Stomach (tissue), 9 donors: Measurements from ENCODE around the gene KIF12. TPM values are rescaled to one million over a fixed set of nuclear protein-coding genes. Genes with fewer than 3 reads are reported as not detected.

Source experiments
- DNase-seq, 2 donors: peaks; one replicate each; pipeline versions ENCODE4 v3.0.0 to v3.0.0-alpha.2; 2013 to 2019
- H3K27ac ChIP-seq, 5 donors: fragments of 200-600 bp in 4 of 5; sonication (generic) in 4 of 5; one replicate each; pipeline ENCODE4 v1.5.1; 2013 to 2019; ENCODE audit warnings: mild to moderate bottlenecking in 1 of 5, moderate library complexity in 1 of 5
- H3K27me3 ChIP-seq, 3 donors: fragments of 200-600 bp; sonication (generic); one replicate each; pipeline ENCODE4 v1.5.1; 2017 to 2019; ENCODE audit warnings: mixed run types in 1 of 3
- H3K36me3 ChIP-seq, 4 donors: fragments of 200-600 bp; sonication (generic); 1 replicate in 3 of 4; 2 replicates in 1 of 4; pipeline ENCODE4 v1.5.1; 2016 to 2019
- H3K4me1 ChIP-seq, 4 donors: fragments of 200-600 bp; sonication (generic); one replicate each; pipeline ENCODE4 v1.5.1; 2016 to 2019
- H3K4me3 ChIP-seq, 4 donors: fragments of 200-600 bp; sonication (generic) in 3 of 4; one replicate each; pipeline ENCODE4 v1.5.1; 2016 to 2019; ENCODE audit warnings: mild to moderate bottlenecking in 1 of 4
- H3K9me3 ChIP-seq, 4 donors: fragments of 200-600 bp; sonication (generic); one replicate each; pipeline ENCODE4 v1.5.1; 2016 to 2019
- EP300 ChIP-seq: sonication (generic); formaldehyde crosslinking; IDR thresholded peaks from one replicate; pipeline ENCODE4 v1.6.1; 2017; ENCODE audit warnings: antibody characterized with exemption
- POLR2A ChIP-seq, 4 donors: fragments of 450-650 bp; IDR thresholded peaks; one replicate each; pipeline ENCODE4 v1.6.1; 2016; ENCODE audit warnings: antibody characterized with exemption in 4 of 4, control low read depth in 2 of 4, mild to moderate bottlenecking in 1 of 4, moderate library complexity in 1 of 4
- POLR2AphosphoS5 ChIP-seq, 3 donors: sonication (generic); formaldehyde crosslinking; IDR thresholded peaks; one replicate each; pipeline ENCODE4 v1.6.1; 2016; ENCODE audit warnings: antibody characterized with exemption in 3 of 3
- WGBS, 5 donors: extraction: QIAGEN DNeasy Blood & Tissue Kit in 3 of 5; methylation state at CpG; one replicate each; pipeline versions ENCODE4 v1.1.5 to v1.1.7; 2013 to 2018; 5-methylcytosine and 5-hydroxymethylcytosine counted together
- intact Hi-C: fragments of 100-400 bp; cut with DNase I; formaldehyde crosslinking; loops from one replicate; pipeline ENCODE4 v1.15.1; 2023; ENCODE audit warnings: low total_unique reads
- polyA plus RNA-seq, 3 donors: library from polyadenylated mRNA; stranded (reverse); fragments of 200-250 nt; gene quantifications; one replicate each; pipeline ENCODE4 v1.2.3, GENCODE V29; 2013
- total RNA-seq, 5 donors: library from RNA; depleted of rRNA; stranded (reverse); fragments of >200 nt; gene quantifications; one replicate each; pipeline versions ENCODE4 v1.1.0 to v1.2.3, GENCODE V29; 2014 to 2016
- TF ChIP-seq, protein P1 (sequence below), 7 experiments: fragments of 450-650 bp in 4 of 7; fragments of 200-600 bp in 3 of 7; sonication (generic) in 3 of 7; IDR thresholded peaks; one replicate each; pipeline ENCODE4 v1.5.1; 2016 to 2019; ENCODE audit warnings: antibody characterized with exemption in 7 of 7, control low read depth in 2 of 7, mild to moderate bottlenecking in 1 of 7
- donor health status: healthy with polysubstance abuse.
- donor health status: Bipolar disorder and iron deficiency.
- donor health status: healthy.

The KIF12 gene
- total and polyA plus RNA-seq, 8 donors = 3.9 to 79.4 (median 17.5) TPM

DNA sequence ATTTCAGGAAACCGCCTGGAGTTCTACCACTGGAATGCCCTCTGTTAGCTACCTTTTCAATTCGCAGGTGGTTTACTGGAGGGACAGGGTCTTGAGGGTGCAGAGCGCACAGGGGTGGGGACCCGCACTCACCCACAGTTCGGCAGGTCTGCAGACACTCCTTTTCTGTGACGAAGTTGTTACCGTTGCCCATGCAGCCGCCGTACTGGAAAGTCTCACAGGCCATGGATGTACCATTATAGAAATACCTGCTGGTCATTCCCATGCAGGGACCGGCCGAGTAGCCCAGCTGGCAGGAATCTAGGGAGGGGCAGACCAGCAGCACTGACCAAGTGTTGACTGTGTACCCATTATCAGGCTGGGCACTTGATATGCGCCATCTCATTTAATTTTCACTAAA is 37.8 kb downstream of the KIF12 start:
- Histone ChIP-seq H3K9me3 (no peaks in the 10 kb centered on the region), H3K4me1 (peaks cover 0 to 12% (median 0%) of the 10 kb centered on the region in 4 donors), H3K27ac (no peak overlapping the region), H3K36me3 (peaks cover 0 to 14% (median 6%) of the 10 kb centered on the region in 4 donors), H3K4me3 (no peak overlapping the region), H3K27me3 (no peaks in the 10 kb centered on the region)
- DNase-seq = no peak
- TF ChIP-seq EP300 (no peak), POLR2A (IDR thresholded peaks at IDR 0.05) (no peak), POLR2AphosphoS5 (IDR thresholded peaks at IDR 0.05) (no peak)
- TF ChIP-seq, protein P1, sequence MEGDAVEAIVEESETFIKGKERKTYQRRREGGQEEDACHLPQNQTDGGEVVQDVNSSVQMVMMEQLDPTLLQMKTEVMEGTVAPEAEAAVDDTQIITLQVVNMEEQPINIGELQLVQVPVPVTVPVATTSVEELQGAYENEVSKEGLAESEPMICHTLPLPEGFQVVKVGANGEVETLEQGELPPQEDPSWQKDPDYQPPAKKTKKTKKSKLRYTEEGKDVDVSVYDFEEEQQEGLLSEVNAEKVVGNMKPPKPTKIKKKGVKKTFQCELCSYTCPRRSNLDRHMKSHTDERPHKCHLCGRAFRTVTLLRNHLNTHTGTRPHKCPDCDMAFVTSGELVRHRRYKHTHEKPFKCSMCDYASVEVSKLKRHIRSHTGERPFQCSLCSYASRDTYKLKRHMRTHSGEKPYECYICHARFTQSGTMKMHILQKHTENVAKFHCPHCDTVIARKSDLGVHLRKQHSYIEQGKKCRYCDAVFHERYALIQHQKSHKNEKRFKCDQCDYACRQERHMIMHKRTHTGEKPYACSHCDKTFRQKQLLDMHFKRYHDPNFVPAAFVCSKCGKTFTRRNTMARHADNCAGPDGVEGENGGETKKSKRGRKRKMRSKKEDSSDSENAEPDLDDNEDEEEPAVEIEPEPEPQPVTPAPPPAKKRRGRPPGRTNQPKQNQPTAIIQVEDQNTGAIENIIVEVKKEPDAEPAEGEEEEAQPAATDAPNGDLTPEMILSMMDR (IDR thresholded peaks at IDR 0.05) = no peak
- intact Hi-C loops = no loop called here
- 88 to 97% (median 91%) methylated on average over 12 of the region's 12 CpGs for WGBS, 5 donors

DNA sequence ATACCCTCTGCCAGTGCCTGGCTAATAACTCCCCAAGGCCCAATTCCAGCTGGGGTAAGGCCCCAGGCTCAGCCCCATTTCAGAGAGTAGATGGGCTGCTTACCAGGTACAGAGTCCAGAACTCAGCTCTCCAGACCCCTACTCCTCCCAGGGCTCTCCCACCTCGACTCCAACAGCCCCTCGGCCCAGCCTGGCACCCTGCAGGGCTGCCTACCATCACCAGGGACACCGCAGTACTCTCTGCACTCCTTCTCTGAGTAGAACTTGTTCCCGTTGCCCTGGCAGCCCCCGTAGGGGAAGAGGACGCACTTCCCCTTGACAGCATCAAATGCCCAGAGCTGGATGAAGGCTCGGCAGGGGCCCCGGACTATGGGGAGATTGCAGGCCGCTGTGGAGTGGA is 38.4 kb downstream of the KIF12 start:
- peaks cover 0 to 14% (median 6%) of the 10 kb centered on the region in 4 donors for H3K36me3 ChIP-seq
- H3K27me3 ChIP-seq = no peaks in the 10 kb centered on the region
- intact Hi-C loops = no loop called here
- H3K4me1 ChIP-seq = peaks cover 0 to 12% (median 0%) of the 10 kb centered on the region in 4 donors
- no peak for DNase-seq
- TF ChIP-seq EP300 (no peak), POLR2A (IDR thresholded peaks at IDR 0.05) (no peak), POLR2AphosphoS5 (IDR thresholded peaks at IDR 0.05) (no peak)
- TF ChIP-seq, protein P1 (IDR thresholded peaks at IDR 0.05) = no peak
- 81 to 88% (median 83%) methylated on average over 8 to 9 of the region's 9 CpGs for WGBS, 5 donors
- no peak overlapping the region for H3K4me3 ChIP-seq
- no peak overlapping the region for H3K27ac ChIP-seq
- no peaks in the 10 kb centered on the region for H3K9me3 ChIP-seq

GRCh38 chr9:114060070-114060469 is 39.0 kb downstream of the KIF12 start:
- DNase-seq = no peak
- Histone ChIP-seq H3K27ac (no peak overlapping the region), H3K36me3 (peaks cover 0 to 14% (median 7%) of the 10 kb centered on the region in 4 donors), H3K4me3 (no peak overlapping the region), H3K27me3 (no peaks in the 10 kb centered on the region), H3K9me3 (no peaks in the 10 kb centered on the region), H3K4me1 (peaks cover 0 to 12% (median 0%) of the 10 kb centered on the region in 4 donors)
- WGBS, 5 donors = 85 to 91% (median 89%) methylated on average over 8 of the region's 8 CpGs
- intact Hi-C loops = no loop called here
- TF ChIP-seq, protein P1 (IDR thresholded peaks at IDR 0.05) = no peak
- TF ChIP-seq EP300 (no peak), POLR2AphosphoS5 (IDR thresholded peaks at IDR 0.05) (no peak), POLR2A (IDR thresholded peaks at IDR 0.05) (no peak)

- H3K4me1 ChIP-seq = peaks cover 0 to 12% (median 0%) of the 10 kb centered on the region in 4 donors
- peak in 1 of 2 donors; percentile 28 for DNase-seq
- TF ChIP-seq POLR2A (IDR thresholded peaks at IDR 0.05) (no peak), EP300 (no peak), POLR2AphosphoS5 (IDR thresholded peaks at IDR 0.05) (no peak)
- H3K9me3 ChIP-seq = no peaks in the 10 kb centered on the region
- H3K4me3 ChIP-seq = no peak overlapping the region
- intact Hi-C loops = no loop called here
- WGBS, 5 donors = 67 to 75% (median 71%) methylated on average over 7 to 8 of the region's 8 CpGs
- H3K36me3 ChIP-seq = peaks cover 0 to 18% (median 8%) of the 10 kb centered on the region in 4 donors
- no peak overlapping the region for H3K27ac ChIP-seq
- H3K27me3 ChIP-seq = no peaks in the 10 kb centered on the region
Observed at GRCh38 chr9:114059047-114059803, 39.9 kb downstream of the KIF12 start.

DNA sequence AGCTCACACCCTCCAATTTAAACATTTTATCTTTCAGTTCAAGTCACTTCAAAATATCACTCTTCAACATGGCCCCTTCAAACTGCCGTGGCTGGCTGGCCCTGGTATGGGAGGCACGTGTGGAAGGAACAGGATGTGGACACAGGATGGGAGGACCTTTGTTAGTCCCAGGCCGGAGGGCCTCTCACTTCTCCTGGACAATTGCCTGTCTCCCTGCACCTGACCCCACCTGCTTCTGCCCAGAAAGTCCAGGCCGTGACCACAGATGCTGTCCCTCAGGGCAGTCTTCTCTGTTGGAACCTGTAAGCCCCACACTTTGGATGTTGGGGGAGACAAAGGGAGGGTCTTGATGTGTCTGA is 40.4 kb downstream of the KIF12 start:
- TF ChIP-seq EP300 (no peak), POLR2A (IDR thresholded peaks at IDR 0.05) (no peak), POLR2AphosphoS5 (IDR thresholded peaks at IDR 0.05) (no peak)
- TF ChIP-seq, protein P1 (IDR thresholded peaks at IDR 0.05) = no peak
- WGBS, 5 donors = 63 to 79% (median 70%) methylated on average over 4 of the region's 4 CpGs

More for the DNA sequence above, 40.4 kb downstream of the KIF12 start:
- H3K4me1 ChIP-seq = peaks cover 0 to 12% (median 0%) of the 10 kb centered on the region in 4 donors
- H3K36me3 ChIP-seq = peaks cover 0 to 22% (median 9%) of the 10 kb centered on the region in 4 donors
- intact Hi-C loops = no loop called here
- no peak overlapping the region for H3K27ac ChIP-seq
- no peak for DNase-seq
- H3K27me3 ChIP-seq = no peaks in the 10 kb centered on the region
- no peaks in the 10 kb centered on the region for H3K9me3 ChIP-seq
- H3K4me3 ChIP-seq = no peak overlapping the region
